GM12891 (cell line): ENCODE results near the gene DEGS1.

ENCODE experiments used
- DNase-seq: peaks from one replicate; pipeline ENCODE4 v3.0.0; 2011; ENCODE audit warnings: low spot score; ENCODE audit not compliant: insufficient read length
- FAIRE-seq: peaks from 2 replicates; lab custom pipeline; 2011; peaks lifted over from hg19 to GRCh38; lab: Jason Lieb, UNC
- PAX5 ChIP-seq: IDR thresholded peaks from 2 replicates; pipeline ENCODE4 v1.6.1; 2011; ENCODE audit warnings: low read length, moderate library complexity, mild to moderate bottlenecking; ENCODE audit not compliant: insufficient read depth, severe bottlenecking
- POLR2A ChIP-seq: IDR thresholded peaks from 2 replicates; pipeline ENCODE4 v1.6.1; 2011; ENCODE audit warnings: low read depth, low read length, control low read depth
- POLR2AphosphoS5 ChIP-seq: IDR thresholded peaks from 2 replicates; pipeline ENCODE4 v1.6.1; 2011; ENCODE audit warnings: low read depth, low read length, control low read depth
- POU2F2 ChIP-seq: IDR thresholded peaks from 2 replicates; pipeline ENCODE4 v1.6.1; 2011; ENCODE audit warnings: low read depth, mild to moderate bottlenecking, control low read depth, low read length, moderate library complexity
- SPI1 ChIP-seq: IDR thresholded peaks from 2 replicates; pipeline ENCODE4 v1.6.1; 2011; ENCODE audit warnings: low read depth, low read length, control low read depth
- TAF1 ChIP-seq: IDR thresholded peaks from 2 replicates; pipeline ENCODE4 v1.6.1; 2011; ENCODE audit warnings: low read depth, low read length, control low read depth

Gene DEGS1

DNA sequence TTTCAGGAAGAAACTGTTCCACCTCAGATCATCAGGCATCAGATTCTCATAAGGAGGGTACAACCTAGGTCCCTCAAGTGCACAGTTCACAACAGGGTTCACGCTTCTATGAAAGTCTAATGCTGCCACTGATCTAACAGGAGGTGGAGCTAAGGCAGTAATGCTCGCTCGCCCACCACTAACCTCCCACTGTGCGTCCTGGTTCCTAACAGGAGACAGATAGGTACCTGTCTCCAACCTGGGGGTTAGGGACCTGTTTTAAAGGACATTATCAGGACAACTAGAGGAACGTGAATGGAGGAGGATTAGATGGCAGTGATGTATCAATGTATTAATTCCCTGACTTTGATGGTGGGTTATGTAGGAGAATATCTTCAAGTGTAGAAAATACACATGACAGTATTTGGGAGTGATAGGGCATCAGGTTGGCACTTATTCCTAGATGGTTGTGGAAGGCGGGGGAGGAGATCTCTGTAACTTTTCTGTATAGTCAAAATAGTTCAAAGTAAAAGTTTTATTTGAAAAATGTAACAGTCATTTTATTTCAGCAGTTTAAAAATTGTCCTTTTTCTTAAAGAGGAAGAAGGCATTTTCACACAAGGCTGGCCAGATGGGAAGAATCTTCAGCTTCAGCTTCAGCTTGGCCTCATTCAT is 43.9 kb downstream of the DEGS1 start:
- FAIRE-seq = no peak
- TF ChIP-seq POU2F2 (no peak), POLR2A (no peak), SPI1 (no peak), TAF1 (no peak), PAX5 (no peak), POLR2AphosphoS5 (no peak)
- no peak for DNase-seq

DNA sequence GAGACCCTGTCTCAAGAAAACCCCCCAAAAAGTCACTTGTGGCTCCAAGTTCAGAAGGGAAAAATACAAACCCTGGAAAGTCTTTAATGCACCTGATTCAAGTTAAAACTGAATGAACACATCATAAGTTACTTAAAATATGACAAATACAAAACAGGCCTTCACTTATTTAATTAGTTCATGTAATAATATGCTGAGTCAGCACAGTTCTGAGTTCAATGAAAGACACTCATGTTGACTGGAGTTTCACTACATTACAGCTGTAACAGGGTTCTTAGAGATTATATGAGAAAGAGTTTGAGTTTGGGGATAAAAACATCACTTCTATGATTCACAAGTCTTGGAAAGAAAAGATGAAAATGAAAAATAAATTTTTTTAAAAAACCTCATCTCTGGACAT is 51.0 kb downstream of the DEGS1 start:
- DNase-seq (no peak), FAIRE-seq (no peak)
- TF ChIP-seq SPI1 = no peak
- TF ChIP-seq PAX5 = no peak
- TF ChIP-seq POU2F2 = no peak
- no peak for TF ChIP-seq POLR2AphosphoS5
- TF ChIP-seq TAF1 = no peak
- no peak for TF ChIP-seq POLR2A

DNA sequence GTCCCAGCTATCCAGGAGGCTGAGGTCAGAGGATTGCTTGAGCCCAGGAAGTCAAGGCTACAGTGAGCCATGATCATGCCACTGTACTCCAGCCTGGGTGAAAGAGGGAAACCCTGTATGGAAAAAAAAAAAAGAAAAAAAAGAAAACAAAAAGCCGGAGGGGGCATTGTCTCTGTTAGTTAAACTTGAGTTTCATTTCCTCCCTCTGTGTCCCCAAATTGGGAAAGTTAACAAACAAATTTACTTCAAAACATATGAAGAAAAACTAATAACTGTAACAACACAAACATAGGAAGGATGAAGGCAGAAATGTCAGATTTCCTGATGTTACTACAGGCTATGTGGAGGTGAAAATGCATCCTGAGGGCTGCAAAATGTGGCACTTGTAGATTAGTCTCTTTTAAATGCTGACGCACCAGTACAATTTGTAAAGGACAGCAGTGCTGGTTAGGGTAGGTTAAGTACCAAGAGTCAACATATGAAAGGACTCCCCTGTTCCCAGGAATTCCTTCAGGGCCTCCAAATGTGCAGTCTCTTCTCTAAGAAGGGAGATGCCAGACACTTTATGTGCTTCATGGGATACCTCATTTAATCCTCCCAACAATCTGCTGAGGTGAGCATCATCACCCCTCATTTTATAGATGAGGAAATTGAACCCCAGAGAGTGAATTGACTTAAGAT is 52.9 kb downstream of the DEGS1 start:
- FAIRE-seq (no peak), DNase-seq (no peak)
- TF ChIP-seq POLR2AphosphoS5 (no peak), SPI1 (no peak), PAX5 (no peak), POLR2A (no peak), POU2F2 (no peak), TAF1 (no peak)

DNA sequence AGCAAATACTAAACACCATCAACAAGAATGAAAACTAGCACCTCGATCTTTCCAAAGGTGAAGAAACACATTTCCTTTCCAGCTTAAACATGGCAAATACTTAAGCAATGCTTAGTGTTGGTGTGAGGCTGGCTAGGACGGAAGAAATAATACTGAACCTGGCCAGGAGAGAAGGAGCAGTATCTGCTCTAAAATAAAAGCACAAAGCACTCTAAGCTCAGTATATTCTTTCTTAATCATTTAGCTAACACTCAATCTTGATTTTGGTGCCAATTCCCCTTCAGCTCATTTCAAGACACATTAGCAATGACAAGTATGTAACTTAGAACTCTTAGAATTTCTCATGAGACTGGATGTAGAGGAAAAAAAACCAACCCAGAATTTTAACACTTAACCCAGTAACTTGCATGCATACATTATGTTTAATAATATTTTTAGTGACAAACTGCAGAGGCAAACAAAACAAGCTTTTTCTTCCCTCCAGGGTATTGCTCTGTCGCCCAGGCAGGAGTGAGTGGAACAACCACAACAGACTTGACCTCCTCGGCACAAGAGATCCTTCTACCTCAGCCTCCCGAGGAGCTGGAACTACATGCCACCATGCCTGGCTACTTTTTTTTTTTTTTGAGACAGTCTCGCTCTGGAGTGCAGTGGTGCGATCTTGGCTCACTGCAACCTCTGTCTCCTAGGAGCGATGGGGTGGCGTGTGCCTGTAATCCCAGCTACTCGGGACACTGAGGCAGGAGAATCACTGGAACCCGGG is 54.3 kb downstream of the DEGS1 start:
- DNase-seq (no peak), FAIRE-seq (no peak)
- TF ChIP-seq SPI1 (no peak), TAF1 (no peak), POU2F2 (no peak), POLR2A (no peak), POLR2AphosphoS5 (no peak), PAX5 (no peak)

DNA sequence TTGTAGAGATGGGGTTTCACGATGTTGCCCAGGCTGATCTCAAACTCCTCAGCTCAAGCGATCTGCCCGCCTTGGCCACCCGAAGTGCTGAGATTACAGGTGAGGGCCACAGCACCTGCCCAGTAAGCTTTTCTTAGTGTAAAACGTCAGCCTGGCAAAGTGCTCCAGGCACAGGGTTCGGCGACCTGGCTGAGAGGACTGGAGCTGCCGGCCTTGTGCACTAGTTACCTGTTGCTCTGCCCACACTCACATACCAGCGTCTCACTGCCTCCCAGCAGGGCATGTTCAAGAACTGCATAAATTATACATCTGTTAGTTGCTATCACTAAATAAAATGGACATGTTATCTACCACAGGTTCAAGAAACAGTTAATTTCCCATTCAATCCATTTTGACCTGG is 55.2 kb downstream of the DEGS1 start:
- DNase-seq = no peak
- FAIRE-seq = no peak
- TF ChIP-seq TAF1 (no peak), SPI1 (no peak), POLR2A (no peak), PAX5 (no peak), POLR2AphosphoS5 (no peak), POU2F2 (no peak)

DNA sequence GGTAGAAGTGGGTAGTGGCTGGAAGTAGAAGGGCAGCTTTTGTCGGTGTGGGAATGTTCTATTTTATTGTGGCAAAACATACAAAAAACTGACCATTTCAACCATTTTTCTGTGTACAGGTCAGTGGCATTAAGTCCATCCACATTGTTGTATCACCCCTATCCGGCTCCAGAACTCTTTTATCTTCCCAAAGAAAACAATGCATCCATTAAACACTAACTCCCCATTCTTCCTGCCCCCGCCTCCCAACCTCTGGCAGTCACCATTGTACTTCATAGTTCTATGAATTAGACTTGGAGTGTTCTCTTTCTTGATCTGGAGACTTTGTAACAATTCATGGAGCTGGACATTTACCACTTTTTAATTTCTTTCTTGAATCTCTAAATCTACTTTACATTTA is 55.7 kb downstream of the DEGS1 start:
- TF ChIP-seq TAF1 (no peak), POU2F2 (no peak), PAX5 (no peak), POLR2AphosphoS5 (no peak), POLR2A (no peak), SPI1 (no peak)
- FAIRE-seq = no peak
- DNase-seq = no peak
